HPDE6-E6E7 (cell line): ENCODE results near the gene ASAP3.
A peak's percentile ranks its signal among the peaks of the same experiment; 100 is the strongest.

Experiments
- DNase-seq: peaks from one replicate; pipeline ENCODE4 v3.0.0; 2011; ENCODE audit warnings: missing footprints; ENCODE audit errors: extremely low spot score

The ASAP3 gene

GRCh38 chr1:23483321-23484252, at the start of gene ASAP3:
TSS of gene ASAP3 (minus strand) at chr1:23484179. CDS start at chr1:23484133, 46 bp downstream.
- DNase-seq = no peak

DNA sequence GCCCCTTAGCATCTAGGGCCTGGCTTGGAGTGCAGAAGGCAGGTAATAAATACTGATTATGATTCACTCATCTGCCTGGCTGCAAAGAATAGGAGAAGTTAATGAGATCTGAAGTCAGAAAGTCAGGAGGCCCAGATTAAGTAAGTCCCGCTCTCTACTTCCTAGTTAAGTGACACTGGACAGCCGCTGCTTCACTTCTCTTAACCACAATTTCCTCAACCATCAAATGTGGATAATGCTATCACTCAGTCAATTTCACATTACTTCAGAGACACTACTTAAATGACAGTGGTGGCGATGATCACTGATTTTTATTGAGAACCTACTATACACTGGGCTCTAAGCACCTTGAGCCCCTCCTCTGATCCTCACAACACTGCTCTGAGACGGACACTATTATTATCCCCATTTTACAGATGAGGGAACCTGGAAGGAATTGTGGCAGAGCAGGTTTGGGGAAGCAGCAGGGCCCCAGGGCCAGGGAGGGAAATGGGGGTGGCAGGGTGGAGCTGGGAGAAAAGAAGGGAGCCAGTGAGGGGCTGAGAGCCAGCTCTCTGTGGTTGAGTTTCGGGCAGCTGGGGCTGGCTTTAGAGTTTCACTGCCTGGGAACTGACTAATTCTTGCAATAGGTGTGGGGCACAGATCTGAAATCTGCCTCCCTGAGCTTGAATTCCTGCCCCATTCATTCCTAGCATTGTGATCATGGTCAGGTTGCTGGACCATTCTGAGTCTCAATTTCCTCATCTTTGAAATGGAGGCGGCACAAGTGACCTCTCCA, 49.5 kb upstream of the ASAP3 start:
- DNase-seq = no peak

DNA sequence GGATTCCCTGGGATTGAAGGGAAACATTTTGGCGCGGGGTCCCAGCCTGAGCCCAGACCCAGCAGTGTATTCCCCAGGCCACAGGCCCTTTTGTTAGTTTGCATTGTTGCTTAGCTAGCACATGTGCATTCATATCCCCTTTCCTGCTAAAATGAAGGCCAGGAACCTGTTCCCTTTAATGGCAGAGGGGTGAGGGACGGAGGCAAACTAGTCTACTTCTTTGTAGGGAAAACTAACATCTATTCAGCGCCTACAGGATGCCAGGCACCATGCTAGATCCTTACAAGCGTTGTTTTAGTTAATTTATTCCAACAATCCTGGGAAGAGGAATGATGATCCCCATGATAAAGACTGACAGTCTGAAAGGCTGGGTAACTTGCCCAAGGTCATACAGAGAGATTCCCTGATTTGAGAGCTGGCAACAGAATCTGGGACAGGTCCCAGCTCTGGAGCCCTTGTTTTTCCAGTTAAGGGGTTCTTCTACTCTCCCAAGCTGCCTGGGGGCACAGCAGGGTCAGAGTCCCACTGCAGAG, 47.6 kb upstream of the ASAP3 start:
- DNase-seq = no peak

- DNase-seq = peak; percentile 90
Observed at GRCh38 chr1:23530747-23531561, 47.0 kb upstream of the ASAP3 start, which contains the start of gene E2F2. TSS of gene E2F2 (minus strand) at chr1:23531233. CDS start at chr1:23530793, 440 bp downstream.

GRCh38 chr1:23530087-23530746, 46.2 kb upstream of the ASAP3 start:
- DNase-seq = no peak

GRCh38 chr1:23529146-23530086, 45.4 kb upstream of the ASAP3 start:
- DNase-seq = no peak

GRCh38 chr1:23528250-23528978, 44.4 kb upstream of the ASAP3 start:
- DNase-seq = peak; percentile 76

DNA sequence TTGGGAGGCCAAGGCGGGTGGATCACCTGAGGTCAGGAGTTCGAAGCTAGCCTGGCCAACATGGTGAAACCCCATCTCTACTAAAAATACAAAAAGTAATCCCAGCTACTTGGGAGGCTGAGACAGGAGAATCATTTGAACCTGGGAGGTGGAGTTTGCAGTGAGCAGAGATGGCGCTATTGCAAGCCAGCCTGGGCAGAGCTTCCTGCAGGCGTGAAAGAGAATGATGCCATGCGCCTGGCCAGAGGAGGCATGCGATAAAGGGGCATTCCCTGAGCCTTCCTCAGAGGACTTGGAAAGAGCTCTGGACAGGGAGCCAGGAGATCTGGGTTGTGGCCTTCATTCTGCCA, 43.9 kb upstream of the ASAP3 start:
- DNase-seq = no peak

DNA sequence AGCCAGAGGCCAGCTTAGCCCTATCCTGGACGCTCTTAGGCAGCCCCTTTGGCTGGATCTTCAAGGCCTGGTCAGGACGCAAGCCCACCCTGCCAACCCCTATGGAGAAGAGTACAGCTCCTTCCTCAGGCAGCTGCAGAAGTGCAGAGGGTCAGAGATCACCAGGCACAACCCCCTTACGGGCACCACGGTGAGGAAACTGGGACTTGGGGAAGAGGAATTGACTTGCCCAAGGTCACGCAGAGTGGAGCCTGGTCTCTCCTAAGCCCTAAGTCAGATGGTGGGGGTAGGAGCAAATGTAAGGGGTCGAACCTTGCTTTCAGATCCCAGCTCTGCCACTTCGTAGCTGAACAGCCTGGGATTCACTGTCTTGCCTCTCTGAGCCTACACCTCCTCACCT, 43.4 kb upstream of the ASAP3 start:
- no peak for DNase-seq

DNA sequence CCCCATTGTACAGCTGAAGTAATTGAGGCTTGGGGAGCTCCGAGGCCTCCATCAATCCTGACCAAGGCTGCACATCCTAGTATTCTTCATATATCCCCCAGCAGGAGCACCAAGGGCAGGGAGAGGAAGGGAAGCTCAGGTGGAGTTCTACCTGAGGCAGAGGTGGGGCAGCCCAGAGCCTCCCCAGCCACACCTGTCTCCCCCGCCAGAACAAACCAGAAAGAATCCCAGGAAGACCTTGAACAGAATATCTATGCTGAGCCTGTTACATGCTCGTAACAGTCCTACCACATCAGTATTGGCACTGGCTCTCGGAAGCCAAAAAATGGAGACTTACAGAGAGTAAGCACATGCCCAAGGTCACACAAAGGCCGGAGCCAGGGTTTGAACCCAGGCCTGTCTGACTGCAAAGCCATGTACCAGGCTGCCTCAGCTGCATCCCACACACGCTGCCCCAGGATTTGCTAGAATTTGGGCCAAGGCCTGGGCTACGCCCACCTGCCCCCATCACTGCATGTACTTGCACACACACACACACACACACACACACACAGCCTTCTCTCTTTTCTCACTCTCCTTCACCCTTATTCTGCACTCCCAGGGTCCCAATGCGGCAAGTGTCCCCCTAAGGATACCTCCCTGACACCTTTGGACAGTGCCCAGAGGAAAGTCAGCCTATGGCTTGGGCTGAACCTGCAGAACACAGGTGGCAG, 42.5 kb upstream of the ASAP3 start:
- no peak for DNase-seq

- DNase-seq = no peak
Observed at GRCh38 chr1:23525558-23526250, 41.7 kb upstream of the ASAP3 start.

GRCh38 chr1:23524716-23525401, 40.9 kb upstream of the ASAP3 start:
- DNase-seq = no peak

DNA sequence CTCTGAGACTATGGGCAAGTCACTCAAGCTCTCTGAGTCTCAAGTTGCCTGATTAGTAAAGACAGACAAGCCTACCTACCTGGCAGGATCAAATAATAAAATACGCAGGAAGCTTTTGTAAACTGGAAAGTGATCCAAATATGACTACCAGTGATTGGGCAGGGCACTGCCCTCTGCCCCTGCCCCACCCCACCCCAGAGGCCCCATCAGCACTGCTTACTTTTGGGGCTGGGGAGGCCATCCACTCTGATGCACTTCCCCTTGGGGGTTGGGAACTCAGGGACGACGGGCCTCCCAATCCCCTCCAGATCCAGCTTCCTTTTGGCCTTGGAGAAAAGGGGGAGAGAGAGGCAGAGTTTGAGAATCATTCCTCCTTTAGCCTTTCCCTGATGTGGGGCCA, 40.2 kb upstream of the ASAP3 start:
- no peak for DNase-seq

- DNase-seq = no peak
Observed at GRCh38 chr1:23522244-23522982, 38.4 kb upstream of the ASAP3 start.

DNA sequence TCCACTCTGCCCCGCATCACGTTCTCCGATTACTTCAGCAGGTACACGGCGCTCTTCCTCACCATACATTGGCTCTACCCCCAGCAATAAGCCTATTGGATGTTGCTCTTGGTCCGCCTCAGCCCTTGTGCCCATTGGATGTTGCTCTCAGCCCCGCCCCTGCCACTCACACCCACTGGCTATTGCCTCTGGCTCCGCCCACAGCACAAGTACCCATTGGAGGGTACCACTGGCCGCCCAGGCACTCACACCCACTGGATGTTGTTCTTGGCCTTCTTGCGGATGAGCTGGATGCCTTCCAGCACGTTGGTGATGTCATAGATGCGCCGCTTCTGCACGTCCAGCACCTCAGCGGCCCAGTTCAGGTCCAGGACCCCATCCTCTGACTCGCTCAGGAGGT, 37.6 kb upstream of the ASAP3 start:
- no peak for DNase-seq

- DNase-seq = no peak
Observed at GRCh38 chr1:23517581-23517980, 33.6 kb upstream of the ASAP3 start.

DNA sequence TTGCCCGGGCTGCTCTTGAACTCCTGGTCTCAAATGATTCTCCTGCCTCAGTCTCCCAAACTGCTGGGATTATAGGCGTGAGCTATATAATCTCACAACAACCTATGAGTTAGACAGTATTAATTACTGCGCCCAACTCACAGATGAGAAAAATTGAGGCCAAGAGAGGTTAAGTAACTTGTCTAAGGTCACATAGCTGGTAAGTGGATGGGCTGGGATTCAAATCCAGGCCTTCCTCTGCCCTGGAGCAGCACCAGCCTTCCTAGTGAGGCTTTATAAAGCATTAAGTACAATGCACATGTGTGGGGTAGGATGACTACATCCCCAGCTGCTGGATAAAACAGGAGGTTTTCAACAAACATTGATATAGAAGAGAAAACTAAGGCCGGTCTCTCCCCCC, 31.9 kb upstream of the ASAP3 start:
- no peak for DNase-seq
